Posterior vena cava (tissue), 2 donors: ENCODE results near the gene ABO. TPM values are rescaled to one million over a fixed set of nuclear protein-coding genes. Genes with fewer than 3 reads are reported as not detected.
"Not testable (repeated sequence)": the region's sequence is repeated elsewhere in the genome, so short reads cannot be mapped to it uniquely, and the experiment has no call there.

Experiments
- DNase-seq: peaks from one replicate; pipeline ENCODE4 v3.0.0-alpha.2; 2020; ENCODE audit warnings: low spot score
- intact Hi-C, 2 donors: fragments of 100-400 bp; cut with DNase I; formaldehyde crosslinking; loops; one replicate each; pipeline versions ENCODE4 v1.14.1 to v1.14.2; 2022 to 2023
- long read RNA-seq, 2 donors: library from polyadenylated mRNA; unstranded; transcript quantifications; one replicate each; pipeline ENCODE4 v2.0.0, GENCODE V29; 2020 to 2021
- total RNA-seq, 2 donors: library from RNA; stranded (reverse); fragmentation: NEBNext Ultra II Directional; extraction: Animal tissue kit (Norgen Biotek cat#: 25700); gene quantifications; one replicate each; pipeline ENCODE4 v1.2.1, GENCODE V29; 2021
- donor health status: DM: yes; HTN: yes; CAD: no.
- donor health status: DM: yes; HTN: yes; CAD: no.

Gene ABO
- total RNA-seq = 1 to 10 TPM; 1.5 to 2.1 TPM
- long read RNA-seq, donor 1, partial matches to known transcripts = 0 of 1 reads
- long read RNA-seq, donor 1, other reads (novel, unspliced or antisense) = 1 of 1 reads
- long read RNA-seq, donor 2, partial matches to known transcripts = 0 of 1 reads
- long read RNA-seq, donor 2, other reads (novel, unspliced or antisense) = 1 of 1 reads

DNA sequence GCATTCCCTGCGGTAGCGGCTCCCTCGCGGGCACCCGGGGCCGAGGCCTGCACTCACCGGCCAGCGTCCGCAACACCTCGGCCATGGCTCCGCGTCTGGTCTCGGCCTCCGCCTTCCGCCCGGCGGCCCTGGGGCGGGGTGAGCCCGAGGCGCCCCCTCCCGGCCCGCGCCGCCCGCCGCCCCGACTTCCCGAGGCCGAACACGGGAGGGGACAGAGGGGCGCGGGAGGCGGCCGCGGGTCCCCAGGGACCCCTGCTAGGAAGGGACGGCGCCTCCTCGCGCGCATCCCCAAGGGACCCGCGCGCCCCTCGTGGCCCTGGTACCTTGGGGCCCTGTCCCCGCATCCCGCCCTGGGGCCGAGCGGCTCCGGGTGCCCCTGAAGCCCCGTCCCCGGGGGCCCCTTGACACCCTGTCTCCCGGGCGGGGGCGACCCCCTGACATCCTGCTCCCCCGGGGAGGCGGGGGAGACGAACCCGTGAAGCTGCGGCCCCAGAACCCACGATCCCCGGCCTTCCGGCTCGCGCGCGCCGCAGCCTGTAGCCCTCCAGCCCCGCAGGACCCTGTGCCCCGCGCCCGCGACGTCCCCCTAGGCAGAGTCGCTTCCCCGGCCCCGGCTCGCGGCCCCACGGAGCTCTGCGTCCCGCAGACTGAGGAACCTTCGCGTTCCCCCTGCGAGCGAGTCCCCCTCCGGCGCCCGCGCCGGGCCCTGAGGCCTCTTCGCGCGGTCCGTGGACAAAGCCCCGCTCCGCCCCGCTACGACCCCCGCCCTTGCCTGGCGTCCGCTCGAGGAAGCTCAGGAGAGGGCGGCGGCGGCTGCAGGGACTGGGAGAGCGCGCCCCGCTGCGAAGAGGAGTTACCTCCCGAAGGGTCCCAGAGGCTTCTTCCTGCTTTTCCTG, at the start of gene ABO:
Gene ABO (minus strand): TSS at position 97 of the 896 bp plus-strand sequence.
- intact Hi-C loops = no loop called here
- DNase-seq = no peak

DNA sequence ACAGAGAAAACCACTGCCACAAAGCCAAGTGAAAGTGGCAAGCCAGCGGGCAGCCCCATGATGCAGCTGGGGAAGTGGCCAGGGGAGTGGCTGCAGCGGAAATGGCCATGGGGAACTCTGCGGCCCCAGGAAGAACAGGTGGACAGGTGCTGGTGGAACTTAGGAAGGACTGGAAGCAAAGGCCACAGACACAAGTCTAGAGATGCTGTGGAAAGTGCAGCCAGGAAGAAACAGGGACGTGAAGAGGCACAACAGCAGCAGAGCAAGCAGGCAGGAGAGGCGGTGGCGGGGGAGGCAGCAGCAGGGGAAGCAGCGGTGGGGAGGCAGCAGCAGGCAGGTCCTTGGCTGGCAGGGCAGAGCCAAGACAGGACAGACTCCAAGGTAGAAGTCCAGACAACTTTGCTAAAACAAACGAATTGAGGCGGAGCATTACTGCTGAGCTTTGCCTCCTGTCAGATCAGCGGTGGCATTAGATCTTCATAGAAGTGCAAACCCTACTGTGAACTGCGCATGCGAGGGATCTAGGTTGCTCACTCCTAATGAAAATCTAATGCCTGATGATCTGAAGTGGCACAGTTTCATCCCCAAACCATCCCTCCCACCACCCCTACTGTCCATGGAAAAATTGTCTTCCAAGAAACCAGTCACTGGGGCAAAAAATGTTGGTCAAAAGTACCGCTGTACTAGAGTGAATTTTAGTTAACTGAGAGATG, 49.1 kb upstream of the ABO start:
- intact Hi-C loops = loop anchor here in 1 of 2 donors (10.0 kb wide), 1 partner anchor 139 kb away; no protein-coding TSS in a partner anchor
- DNase-seq = no peak

- intact Hi-C loops = loop anchor here in 1 of 2 donors (10.0 kb wide), 1 partner anchor 138 kb away; no protein-coding TSS in a partner anchor
- no peak for DNase-seq
Measured at GRCh38 chr9:133323211-133323610, 48.2 kb upstream of the ABO start.

DNA sequence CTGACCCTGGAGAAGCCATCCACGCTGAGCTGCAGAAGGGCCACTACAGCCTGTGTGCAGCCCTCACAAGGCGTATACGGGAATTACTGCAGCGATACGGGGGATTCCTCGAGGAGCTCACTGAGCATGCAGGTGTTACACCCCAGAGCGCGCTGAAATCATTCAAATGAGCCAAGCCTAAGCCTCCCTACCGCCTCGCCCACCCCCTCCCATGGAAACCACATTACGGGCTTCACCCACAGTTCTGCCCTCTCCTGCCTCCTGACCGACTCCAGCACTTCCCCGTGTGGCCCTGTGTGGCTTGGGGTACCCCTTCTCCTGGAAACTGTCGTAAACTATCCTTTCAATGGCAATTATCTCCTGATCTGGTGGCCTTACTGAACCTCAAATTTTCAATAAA, 47.7 kb upstream of the ABO start:
- no peak for DNase-seq
- intact Hi-C loops = loop anchor here in 1 of 2 donors (10.0 kb wide), 1 partner anchor 138 kb away; no protein-coding TSS in a partner anchor

DNA sequence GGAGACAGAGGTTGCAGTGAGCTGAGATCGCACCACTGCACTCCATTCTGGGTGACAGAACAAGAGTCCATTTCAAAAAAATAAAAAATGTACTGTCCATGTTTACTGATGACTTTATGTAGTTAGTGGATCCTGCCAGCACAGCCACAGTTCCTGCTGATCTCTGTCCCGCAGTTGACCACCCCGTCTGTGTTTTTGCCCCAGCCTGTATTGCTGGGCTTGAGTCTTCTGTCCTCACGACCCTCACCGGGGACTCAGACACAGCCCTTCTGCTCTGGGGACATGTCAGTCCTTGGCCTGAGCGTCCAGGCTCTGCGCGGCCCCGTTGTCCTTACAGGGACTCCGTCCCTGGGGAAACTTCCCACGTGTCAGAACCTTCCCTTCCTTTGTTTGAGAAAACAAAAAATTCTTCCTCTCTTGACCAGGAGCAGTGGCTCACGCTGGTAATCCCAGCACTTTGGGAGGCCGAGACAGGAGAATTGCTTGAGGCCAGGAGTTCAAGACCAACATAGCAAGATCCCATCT, 46.5 kb upstream of the ABO start:
- DNase-seq = no peak
- intact Hi-C loops = loop anchor here in 1 of 2 donors (10.0 kb wide), 1 partner anchor 137 kb away; no protein-coding TSS in a partner anchor

DNA sequence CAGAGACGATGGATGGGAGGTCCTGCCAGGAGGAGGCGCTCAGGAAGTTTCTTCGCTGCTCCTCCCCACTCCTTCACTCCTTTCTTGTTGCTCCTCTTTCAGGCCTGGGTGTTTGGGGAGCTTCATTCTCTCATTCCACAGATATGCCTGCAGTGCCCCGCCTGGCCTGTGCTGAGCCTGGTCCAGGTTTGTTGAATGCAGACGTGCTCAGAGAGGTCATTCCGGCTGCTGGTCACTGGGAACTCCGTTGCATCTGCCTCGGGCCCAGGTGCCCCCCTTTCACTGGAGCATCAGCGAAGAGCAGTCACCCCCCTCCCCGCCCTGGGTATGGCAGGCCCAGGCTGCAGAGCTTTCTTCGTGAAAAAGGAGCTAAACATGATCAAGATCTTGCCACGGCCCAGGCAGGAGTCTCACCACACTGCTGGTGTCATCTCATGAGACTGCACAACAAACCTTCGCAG, 45.5 kb upstream of the ABO start:
- DNase-seq = no peak
- intact Hi-C loops = loop anchor here in 1 of 2 donors (10.0 kb wide), 1 partner anchor 136 kb away; no protein-coding TSS in a partner anchor

- DNase-seq = not testable (repeated sequence)
Measured at GRCh38 chr9:133317551-133317950, 42.5 kb upstream of the ABO start.

DNA sequence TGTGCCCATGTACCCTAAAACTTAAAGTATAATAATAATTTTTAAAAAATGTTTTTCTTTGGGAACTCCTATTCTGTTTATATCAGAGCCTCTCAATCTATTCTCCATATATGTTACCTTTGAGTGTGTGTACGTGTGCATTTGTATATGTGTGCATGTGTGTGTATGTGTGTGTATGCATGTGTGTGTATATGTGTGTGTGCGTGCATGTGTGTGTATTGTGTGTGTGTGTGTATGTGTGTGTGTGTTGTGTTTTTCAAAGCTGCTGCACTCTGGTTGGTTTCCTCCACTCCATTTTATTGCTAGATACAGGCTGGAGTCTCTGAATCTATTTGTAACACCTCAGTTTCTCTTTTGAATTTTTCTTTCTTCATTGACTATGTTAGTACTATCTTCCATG, 41.0 kb upstream of the ABO start:
- DNase-seq = no peak
- intact Hi-C loops = no loop called here

More at GRCh38 chr9:133317551-133317950, 42.5 kb upstream of the ABO start:
- intact Hi-C loops = not testable (repeated sequence)

GRCh38 chr9:133309608-133310007, 34.6 kb upstream of the ABO start:
- no peak for DNase-seq
- intact Hi-C loops = no loop called here

GRCh38 chr9:133307301-133307700, 32.3 kb upstream of the ABO start:
- intact Hi-C loops = no loop called here
- DNase-seq = no peak

GRCh38 chr9:133306242-133307204, 31.5 kb upstream of the ABO start:
- intact Hi-C loops = no loop called here
- DNase-seq = no peak

GRCh38 chr9:133305731-133306130, 30.7 kb upstream of the ABO start:
- intact Hi-C loops = no loop called here

DNA sequence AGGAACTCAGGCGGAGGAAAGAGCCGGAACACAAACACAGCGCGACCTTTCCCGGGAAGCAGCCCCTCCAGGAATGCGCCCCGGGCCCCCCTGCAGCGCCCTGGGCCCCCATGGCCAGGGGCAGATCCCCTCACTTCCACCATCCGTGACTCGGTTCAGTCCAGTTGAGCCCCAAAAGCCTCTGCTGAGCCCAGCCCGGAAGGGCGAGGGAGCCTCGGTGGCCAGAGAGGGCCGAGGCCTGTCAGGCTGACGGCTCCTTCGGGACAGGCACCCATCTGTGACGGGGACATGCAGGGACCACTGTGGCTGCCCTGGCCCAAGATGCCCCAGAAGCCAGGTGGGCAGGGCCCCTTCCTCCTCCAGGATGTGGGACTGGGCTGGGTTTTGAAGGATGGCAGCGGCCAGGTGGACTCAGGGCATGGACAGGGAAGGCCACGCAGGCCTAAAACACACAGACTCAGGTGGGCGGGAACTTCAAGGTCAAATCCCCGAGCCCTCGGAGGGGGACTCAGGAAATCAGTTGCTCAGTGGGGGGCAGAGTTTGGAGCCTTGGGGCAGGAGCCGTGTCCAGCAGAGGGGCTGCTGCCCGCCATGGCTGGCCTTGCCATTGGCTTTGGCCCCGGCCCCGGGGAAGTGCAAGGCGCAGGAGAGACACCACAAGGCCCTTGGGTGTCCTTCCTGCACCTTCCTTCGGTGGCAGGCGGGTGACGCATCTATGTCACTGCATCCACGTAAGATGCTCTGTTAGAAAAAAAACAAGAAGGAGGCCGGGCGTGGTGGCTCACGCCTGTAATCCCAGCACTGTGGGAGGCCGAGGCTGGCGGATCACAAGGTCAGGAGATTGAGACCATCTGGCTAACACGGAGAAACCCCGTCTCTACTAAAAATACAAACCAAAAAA, 29.7 kb upstream of the ABO start:
- no peak for DNase-seq
- intact Hi-C loops = no loop called here

More at GRCh38 chr9:133305731-133306130, 30.7 kb upstream of the ABO start:
- no peak for DNase-seq

GRCh38 chr9:133304158-133304470, 29.1 kb upstream of the ABO start:
- intact Hi-C loops = no loop called here
- no peak for DNase-seq

- no peak for DNase-seq
- intact Hi-C loops = no loop called here
Measured at GRCh38 chr9:133303266-133304157, 28.5 kb upstream of the ABO start.
